Measurements from ENCODE around the gene PRR3.

DNA sequence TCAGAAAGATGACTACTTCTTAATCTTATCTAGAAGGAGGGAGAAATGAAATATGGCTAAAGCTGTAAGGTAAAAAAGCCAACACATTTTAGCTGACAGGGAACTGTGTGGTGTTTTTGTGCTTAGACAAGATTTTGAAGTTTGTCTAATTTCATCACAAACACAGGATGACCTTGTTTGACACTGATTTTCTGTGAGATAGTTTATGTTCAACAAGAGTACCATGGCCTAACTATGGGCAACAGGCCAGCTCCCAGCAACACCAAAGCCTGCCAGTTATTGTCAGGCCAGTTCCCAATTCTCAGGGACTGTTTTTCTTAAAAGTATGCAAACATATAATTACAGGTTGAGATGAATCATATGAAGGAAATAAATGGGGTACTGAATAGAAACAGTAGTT, 8.7 kb downstream of the PRR3 start:
- TF ChIP-seq, protein P1, sequence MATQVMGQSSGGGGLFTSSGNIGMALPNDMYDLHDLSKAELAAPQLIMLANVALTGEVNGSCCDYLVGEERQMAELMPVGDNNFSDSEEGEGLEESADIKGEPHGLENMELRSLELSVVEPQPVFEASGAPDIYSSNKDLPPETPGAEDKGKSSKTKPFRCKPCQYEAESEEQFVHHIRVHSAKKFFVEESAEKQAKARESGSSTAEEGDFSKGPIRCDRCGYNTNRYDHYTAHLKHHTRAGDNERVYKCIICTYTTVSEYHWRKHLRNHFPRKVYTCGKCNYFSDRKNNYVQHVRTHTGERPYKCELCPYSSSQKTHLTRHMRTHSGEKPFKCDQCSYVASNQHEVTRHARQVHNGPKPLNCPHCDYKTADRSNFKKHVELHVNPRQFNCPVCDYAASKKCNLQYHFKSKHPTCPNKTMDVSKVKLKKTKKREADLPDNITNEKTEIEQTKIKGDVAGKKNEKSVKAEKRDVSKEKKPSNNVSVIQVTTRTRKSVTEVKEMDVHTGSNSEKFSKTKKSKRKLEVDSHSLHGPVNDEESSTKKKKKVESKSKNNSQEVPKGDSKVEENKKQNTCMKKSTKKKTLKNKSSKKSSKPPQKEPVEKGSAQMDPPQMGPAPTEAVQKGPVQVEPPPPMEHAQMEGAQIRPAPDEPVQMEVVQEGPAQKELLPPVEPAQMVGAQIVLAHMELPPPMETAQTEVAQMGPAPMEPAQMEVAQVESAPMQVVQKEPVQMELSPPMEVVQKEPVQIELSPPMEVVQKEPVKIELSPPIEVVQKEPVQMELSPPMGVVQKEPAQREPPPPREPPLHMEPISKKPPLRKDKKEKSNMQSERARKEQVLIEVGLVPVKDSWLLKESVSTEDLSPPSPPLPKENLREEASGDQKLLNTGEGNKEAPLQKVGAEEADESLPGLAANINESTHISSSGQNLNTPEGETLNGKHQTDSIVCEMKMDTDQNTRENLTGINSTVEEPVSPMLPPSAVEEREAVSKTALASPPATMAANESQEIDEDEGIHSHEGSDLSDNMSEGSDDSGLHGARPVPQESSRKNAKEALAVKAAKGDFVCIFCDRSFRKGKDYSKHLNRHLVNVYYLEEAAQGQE (IDR thresholded peaks at IDR 0.05; ENCODE audit: insufficient read depth in 1 of 2, low read depth in 2 of 2, low read length in 1 of 2), result no peak
- TF ChIP-seq, protein P2, sequence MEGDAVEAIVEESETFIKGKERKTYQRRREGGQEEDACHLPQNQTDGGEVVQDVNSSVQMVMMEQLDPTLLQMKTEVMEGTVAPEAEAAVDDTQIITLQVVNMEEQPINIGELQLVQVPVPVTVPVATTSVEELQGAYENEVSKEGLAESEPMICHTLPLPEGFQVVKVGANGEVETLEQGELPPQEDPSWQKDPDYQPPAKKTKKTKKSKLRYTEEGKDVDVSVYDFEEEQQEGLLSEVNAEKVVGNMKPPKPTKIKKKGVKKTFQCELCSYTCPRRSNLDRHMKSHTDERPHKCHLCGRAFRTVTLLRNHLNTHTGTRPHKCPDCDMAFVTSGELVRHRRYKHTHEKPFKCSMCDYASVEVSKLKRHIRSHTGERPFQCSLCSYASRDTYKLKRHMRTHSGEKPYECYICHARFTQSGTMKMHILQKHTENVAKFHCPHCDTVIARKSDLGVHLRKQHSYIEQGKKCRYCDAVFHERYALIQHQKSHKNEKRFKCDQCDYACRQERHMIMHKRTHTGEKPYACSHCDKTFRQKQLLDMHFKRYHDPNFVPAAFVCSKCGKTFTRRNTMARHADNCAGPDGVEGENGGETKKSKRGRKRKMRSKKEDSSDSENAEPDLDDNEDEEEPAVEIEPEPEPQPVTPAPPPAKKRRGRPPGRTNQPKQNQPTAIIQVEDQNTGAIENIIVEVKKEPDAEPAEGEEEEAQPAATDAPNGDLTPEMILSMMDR (IDR thresholded peaks at IDR 0.05), result no peak
- no peak for TF ChIP-seq POLR2AphosphoS5 (IDR thresholded peaks at IDR 0.05; ENCODE audit: low read depth, low read length)
- no peak for TF ChIP-seq SIN3A (IDR thresholded peaks at IDR 0.05; ENCODE audit: borderline replicate concordance, insufficient read depth, low read depth, low read length)

All from Panc1 (cell line).